HG03280 (cell line): ENCODE data around the gene CLEC2B.

Experiments used
- ATAC-seq: cut with Tn5 transposase; IDR thresholded peaks from one replicate; pipeline ENCODE4 v1.9.1; 2021; ENCODE audit warnings: mild to moderate bottlenecking, moderate library complexity; ENCODE audit not compliant: unreplicated experiment

The CLEC2B gene

GRCh38 chr12:9810671-9811070, 58.5 kb downstream of the CLEC2B start:
- no peak for ATAC-seq

DNA sequence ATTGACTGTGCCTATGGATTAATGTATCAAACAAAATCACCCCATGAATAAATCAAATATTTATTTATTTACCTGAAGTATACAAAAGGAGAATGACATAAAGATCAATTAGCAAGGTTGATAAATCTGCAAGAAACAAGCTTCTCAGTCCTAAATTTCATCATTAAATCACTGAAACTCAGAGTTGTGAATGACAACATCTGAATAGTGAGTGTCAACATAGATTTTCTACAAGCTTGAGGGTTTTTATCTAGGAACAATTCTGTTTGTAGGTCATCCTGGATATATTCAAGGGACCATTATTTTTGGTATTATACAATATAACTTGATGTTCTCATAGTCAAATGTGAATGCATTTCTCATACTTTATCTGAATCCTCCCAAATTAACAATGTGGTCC, 59.3 kb downstream of the CLEC2B start:
- ATAC-seq: no peak

GRCh38 chr12:9809338-9809737, 59.8 kb downstream of the CLEC2B start:
- no peak for ATAC-seq

GRCh38 chr12:9808504-9808903, 60.6 kb downstream of the CLEC2B start:
- ATAC-seq: no peak

DNA sequence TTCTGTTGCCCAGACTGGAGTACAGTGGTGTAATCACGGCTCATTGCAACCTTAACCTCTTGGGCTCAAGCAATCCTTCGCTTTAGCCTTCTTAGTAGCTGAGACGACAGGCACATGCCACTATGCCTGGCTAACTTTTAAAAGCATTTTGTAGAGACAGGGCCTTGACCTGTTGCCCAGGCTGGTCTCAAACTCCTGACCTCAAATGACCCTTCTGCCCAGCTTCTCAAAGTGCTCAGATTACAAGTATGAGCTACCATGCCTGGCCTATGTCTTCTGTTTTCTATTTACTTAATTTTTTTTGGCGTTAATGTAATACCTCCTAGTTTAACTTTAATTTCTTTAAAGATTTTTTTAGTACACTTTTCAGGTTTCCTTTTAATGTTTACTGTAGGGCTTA, 62.4 kb downstream of the CLEC2B start:
- ATAC-seq: no peak

DNA sequence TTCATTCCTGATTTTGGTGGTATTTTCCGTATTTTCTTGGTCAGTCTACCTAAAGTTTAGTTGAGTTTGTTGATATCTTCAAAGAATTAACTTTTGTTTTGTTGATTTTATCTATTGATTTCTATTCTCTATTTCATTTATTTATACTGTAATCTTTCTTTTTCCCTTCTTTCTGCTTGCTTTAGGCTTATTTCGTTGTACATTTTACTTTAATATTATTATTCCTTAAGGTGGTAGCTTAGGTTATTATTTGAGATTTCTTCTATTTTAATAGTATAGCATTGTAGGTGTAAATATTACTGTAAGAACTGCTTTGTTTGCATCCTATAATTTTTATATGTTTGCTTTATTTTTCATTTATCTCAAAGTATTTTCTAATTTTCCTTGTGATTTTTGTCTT, 63.3 kb downstream of the CLEC2B start:
- no peak for ATAC-seq
